HUES6 (cell line): ENCODE data around the gene SLC66A2.

Experiments
- H3K27ac ChIP-seq: 2 replicates; pipeline ENCODE4 v1.7.0; 2013; ENCODE audit warnings: low read depth, mild to moderate bottlenecking, low read length, inconsistent platforms
- H3K27me3 ChIP-seq: 2 replicates; pipeline ENCODE4 v1.6.1; 2013; ENCODE audit warnings: low read length; ENCODE audit not compliant: control insufficient read depth, insufficient read depth
- H3K36me3 ChIP-seq: 2 replicates; pipeline ENCODE4 v1.6.1; 2013; ENCODE audit warnings: low read length; ENCODE audit not compliant: control insufficient read depth, insufficient read depth
- H3K4me1 ChIP-seq: 2 replicates; pipeline ENCODE4 v1.6.1; 2013; ENCODE audit warnings: low read length; ENCODE audit not compliant: control insufficient read depth, insufficient read depth
- H3K4me3 ChIP-seq: 2 replicates; pipeline ENCODE4 v1.5.1; 2013; ENCODE audit warnings: low read depth, low read length
- H3K9ac ChIP-seq: one replicate; pipeline ENCODE4 v1.6.1; 2013; ENCODE audit warnings: mild to moderate bottlenecking, low read length
- H3K9me3 ChIP-seq: 2 replicates; pipeline ENCODE4 v1.6.1; 2013; ENCODE audit warnings: low read depth, low read length; ENCODE audit not compliant: control insufficient read depth, insufficient read depth

SLC66A2 gene

DNA sequence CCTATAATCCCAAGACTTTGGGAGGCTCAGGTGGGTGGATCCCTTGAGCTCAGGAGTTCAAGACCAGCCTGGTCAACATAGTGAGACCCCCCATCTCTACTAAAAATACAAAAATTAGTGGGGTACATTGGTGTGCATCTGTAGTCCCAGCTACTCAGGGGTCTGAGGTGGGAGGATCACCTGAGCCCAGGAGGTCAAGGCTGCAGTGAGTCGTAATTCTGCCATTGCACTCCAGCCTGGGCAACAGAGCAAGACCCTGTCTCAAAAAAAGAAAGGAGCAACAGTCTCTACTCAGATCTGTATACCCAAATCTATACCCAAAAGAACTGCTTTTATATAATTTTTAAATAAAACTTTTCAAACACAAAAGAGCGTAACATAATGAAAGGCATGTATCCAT lies 7.5 kb upstream of the SLC66A2 start:
- peaks cover 89% of the 10 kb centered on the region for H3K27me3 ChIP-seq
- H3K27ac ChIP-seq: no peak overlapping the region
- peaks cover 31% of the 10 kb centered on the region for H3K4me1 ChIP-seq
- no peak overlapping the region for H3K4me3 ChIP-seq
- no peaks in the 10 kb centered on the region for H3K36me3 ChIP-seq
- H3K9ac ChIP-seq: no peak overlapping the region
- no peaks in the 10 kb centered on the region for H3K9me3 ChIP-seq

DNA sequence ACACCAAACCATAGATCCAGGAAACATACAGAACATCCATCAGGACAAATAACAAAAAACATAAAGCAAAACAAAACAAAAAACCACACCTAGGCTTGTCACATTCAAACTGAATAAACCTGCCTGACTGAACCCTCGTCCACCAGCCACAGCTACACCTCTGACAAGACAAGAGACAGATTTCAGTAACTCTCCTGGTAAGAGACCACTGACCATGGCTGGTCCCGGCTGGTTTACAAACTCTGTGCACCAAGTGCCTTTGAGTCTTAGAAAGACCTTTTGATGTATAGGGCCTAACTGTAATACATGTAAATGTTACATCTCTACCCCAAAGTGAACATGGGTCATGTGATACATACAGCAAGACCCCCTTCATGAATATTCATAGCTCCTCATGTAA lies 4.8 kb upstream of the SLC66A2 start:
- peaks cover 24% of the 10 kb centered on the region for H3K4me1 ChIP-seq
- peaks cover 84% of the 10 kb centered on the region for H3K27me3 ChIP-seq
- H3K9ac ChIP-seq: no peak overlapping the region
- no peak overlapping the region for H3K27ac ChIP-seq
- H3K4me3 ChIP-seq: no peak overlapping the region
- H3K36me3 ChIP-seq: no peaks in the 10 kb centered on the region
- no peaks in the 10 kb centered on the region for H3K9me3 ChIP-seq

DNA sequence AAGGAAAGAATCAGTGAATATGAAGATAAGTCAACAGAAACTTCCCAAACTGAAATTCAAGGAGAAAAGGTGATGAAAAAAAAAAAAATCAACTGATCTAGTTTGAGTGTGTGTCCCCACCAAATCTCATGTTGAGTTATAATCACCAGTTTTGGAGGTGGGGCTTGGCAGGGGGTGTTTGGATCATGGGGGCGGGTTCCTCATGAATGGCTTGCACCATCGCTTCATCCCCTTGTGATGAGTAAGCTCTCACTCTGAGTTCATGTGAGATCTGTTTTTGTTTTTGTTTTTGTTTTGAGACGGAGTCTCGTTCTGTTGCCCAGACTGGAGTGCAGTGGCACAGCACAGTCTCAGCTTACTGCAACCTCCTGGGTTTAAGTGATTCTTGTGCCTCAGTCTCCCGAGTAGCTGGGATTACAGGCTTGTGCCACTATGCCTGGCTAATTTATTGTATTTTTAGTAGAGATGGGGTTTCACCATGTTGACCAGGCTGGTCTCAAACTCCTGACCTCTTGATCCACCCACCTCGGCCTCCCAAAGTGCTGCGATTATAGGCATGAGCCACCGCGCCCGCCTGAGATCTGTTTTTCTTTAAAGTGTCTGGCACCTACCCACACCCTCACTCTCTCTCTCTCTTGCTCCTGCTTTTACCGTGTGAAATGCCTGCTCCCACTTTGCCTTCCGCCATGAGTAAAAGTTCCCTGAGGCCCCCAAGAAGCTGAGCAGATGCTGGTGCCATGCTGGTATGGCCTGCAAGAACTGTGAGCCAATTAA lies 4.0 kb upstream of the SLC66A2 start:
- Histone ChIP-seq H3K27ac (no peak overlapping the region), H3K27me3 (peaks cover 80% of the 10 kb centered on the region), H3K9me3 (no peaks in the 10 kb centered on the region), H3K36me3 (no peaks in the 10 kb centered on the region), H3K4me3 (no peak overlapping the region), H3K9ac (no peak overlapping the region), H3K4me1 (peaks cover 18% of the 10 kb centered on the region)

DNA sequence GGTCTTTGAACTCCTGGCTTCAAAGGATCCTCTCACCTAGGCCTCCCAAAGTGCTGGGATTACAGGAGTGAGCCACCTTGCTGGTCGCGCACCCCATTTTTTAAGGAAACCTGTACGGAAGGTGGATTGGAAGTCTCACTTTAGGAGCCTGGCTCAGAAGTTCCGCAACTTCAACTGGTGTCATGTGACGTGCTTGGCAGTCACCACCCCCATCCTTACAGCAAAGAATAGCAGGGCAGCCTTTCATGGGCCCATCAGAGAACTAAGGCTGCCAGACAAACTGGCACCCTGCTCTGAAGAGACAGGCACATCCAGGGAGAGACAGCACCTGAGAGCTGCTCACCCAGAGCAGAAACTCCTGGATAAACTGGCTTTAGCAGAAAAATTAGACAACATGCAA lies 3.3 kb upstream of the SLC66A2 start:
- no peaks in the 10 kb centered on the region for H3K36me3 ChIP-seq
- peaks cover 17% of the 10 kb centered on the region for H3K4me1 ChIP-seq
- no peak overlapping the region for H3K27ac ChIP-seq
- no peaks in the 10 kb centered on the region for H3K9me3 ChIP-seq
- peaks cover 80% of the 10 kb centered on the region for H3K27me3 ChIP-seq
- no peak overlapping the region for H3K4me3 ChIP-seq
- no peak overlapping the region for H3K9ac ChIP-seq

DNA sequence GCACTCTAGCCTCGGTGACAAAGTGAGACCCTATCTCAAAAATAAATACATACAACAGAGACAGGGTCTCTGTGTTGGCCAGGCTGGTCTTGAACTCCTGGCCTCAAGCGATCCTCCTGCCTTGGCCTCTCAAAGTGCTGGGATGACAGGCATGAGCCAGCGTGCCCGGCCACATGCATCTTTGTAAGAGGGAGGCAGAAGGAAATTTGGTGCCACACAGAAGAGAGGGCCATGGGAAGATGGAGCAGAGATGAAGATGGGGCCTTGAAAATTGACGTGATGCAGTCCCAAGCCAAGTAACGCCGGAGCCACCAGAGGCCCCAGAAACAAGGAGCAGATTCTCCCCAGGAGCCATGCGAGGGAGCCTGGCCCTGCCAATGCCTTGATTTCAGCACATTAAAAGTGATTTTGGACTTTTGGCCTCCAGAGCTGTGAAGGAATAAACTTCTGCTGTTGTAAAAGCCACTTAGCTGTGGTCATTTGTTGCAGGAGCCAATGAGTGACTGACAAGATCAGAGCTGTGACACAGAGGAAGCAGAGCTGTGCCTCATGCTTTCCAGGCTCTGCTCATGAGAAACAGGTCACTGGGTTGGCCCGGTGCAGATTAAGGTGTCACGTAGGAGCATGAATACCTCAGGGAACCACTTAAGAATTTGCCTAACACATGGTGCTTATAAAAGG lies 2.7 kb upstream of the SLC66A2 start:
- H3K27ac ChIP-seq: no peak overlapping the region

DNA sequence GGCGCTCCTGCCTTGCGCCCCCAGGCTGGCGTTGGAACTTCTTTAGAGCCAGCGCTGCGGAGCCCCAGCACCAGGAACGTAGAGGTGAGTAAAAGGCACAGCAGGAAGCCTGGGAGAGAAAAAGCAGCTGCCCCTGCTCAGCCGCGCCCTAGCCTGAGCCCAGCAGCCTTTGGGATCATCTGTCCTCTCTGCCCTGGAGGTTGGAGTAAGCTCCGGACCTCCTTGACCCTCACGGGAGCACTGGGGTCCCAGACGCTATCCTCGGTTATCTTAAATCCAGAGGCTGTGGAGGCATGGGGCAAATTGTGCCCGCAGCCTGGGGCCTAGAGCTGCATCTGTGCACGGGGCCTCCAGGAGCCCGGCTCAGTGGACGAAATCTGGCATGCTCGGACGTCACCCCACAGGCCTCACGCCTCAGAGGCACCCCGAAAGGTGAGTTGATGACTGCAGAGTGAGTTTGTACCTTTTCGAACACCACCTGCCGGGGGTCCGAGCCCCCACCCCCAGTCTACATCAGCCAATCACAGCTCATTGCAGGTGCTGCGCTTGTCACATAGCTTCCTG lies 1.6 kb upstream of the SLC66A2 start:
- no peaks in the 10 kb centered on the region for H3K36me3 ChIP-seq
- peaks cover 11% of the 10 kb centered on the region for H3K4me1 ChIP-seq
- H3K9ac ChIP-seq: no peak overlapping the region
- H3K9me3 ChIP-seq: no peaks in the 10 kb centered on the region
- H3K27ac ChIP-seq: no peak overlapping the region
- H3K4me3 ChIP-seq: peak overlapping the region; percentile 54
- H3K27me3 ChIP-seq: peaks cover 67% of the 10 kb centered on the region

More for the DNA sequence above, 2.7 kb upstream of the SLC66A2 start:
- Histone ChIP-seq H3K36me3 (no peaks in the 10 kb centered on the region), H3K9me3 (no peaks in the 10 kb centered on the region), H3K4me3 (no peak overlapping the region), H3K9ac (no peak overlapping the region), H3K27me3 (peaks cover 77% of the 10 kb centered on the region), H3K4me1 (peaks cover 11% of the 10 kb centered on the region)

DNA sequence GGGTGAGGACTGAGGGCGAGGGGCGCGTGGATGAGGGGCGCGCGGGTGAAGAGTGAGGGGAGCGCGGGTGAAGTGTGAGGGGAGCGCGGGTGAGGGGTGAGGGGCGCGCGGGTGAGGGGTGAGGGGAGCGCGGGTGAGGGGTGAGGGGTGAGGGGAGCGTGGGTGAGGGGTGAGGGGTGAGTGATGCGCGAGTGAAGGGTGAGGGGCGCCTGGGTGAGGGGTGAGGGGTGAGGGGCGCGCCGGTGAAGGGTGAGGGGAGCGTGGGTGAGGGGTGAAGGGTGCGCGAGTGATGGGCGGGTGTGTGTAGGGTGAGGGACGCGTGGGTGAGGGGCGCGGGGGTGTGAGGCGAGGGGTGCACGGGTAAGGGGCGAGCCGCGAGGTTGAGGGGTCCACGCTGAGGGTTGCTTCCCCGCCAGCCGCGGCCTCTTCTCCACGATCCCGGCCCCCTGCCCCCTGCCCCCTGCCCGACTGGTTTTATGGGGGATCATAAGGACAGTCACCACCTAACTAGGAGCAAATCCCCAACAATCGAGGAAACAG lies 1.1 kb upstream of the SLC66A2 start:
- H3K27ac ChIP-seq: no peak overlapping the region

DNA sequence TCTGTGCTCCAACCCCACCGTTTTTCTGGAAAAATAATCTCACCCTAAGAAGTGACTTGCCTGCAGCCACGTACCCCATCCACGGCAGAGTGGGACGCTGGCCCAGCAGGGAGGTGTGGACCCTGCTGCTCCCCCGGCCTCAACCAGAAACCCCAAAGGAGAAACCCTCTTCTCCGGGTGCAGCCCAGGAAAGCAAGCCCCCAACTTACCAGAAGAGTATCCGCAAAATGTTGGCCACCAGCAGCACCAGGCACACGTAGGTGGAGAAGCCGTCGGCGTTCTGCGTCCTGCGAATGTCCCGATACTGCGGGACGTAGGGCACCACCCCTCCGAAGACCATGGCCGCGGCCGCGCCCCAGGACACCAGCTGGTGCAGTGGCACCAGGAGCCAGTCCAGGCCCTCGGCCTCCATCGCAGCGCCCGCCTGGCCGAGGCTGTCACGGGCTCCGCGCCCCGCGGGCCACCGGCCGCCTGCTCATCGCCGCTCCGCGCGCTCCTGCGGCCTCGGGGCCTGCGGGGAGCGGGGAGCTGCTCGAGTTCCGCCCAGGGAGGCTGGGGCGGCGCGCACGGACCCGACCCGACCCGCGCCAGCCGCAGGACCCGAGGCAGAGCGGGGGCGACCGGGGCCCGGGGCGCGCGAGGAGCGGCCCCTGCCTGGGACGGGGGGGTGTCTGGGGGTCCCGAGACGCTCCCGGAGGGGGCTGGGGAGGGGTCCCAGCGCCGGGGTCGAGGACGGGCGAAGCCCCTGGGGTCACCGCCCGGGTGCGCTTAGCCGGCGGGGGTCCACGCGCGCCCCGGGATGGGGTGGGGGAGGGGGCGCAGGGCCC lies 725 bp downstream of the SLC66A2 start:
- H3K27me3 ChIP-seq: peaks cover 54% of the 10 kb centered on the region
- H3K9ac ChIP-seq: no peak overlapping the region
- peak overlapping the region; percentile 64 for H3K4me3 ChIP-seq
- H3K4me1 ChIP-seq: peaks cover 11% of the 10 kb centered on the region
- H3K27ac ChIP-seq: no peak overlapping the region
- H3K9me3 ChIP-seq: no peaks in the 10 kb centered on the region
- no peaks in the 10 kb centered on the region for H3K36me3 ChIP-seq

More for the DNA sequence above, 1.1 kb upstream of the SLC66A2 start:
- Histone ChIP-seq H3K27me3 (peaks cover 67% of the 10 kb centered on the region), H3K4me3 (peak overlapping the region; percentile 54), H3K36me3 (no peaks in the 10 kb centered on the region), H3K9me3 (no peaks in the 10 kb centered on the region), H3K9ac (peak overlapping the region; percentile 5), H3K4me1 (peaks cover 11% of the 10 kb centered on the region)

DNA sequence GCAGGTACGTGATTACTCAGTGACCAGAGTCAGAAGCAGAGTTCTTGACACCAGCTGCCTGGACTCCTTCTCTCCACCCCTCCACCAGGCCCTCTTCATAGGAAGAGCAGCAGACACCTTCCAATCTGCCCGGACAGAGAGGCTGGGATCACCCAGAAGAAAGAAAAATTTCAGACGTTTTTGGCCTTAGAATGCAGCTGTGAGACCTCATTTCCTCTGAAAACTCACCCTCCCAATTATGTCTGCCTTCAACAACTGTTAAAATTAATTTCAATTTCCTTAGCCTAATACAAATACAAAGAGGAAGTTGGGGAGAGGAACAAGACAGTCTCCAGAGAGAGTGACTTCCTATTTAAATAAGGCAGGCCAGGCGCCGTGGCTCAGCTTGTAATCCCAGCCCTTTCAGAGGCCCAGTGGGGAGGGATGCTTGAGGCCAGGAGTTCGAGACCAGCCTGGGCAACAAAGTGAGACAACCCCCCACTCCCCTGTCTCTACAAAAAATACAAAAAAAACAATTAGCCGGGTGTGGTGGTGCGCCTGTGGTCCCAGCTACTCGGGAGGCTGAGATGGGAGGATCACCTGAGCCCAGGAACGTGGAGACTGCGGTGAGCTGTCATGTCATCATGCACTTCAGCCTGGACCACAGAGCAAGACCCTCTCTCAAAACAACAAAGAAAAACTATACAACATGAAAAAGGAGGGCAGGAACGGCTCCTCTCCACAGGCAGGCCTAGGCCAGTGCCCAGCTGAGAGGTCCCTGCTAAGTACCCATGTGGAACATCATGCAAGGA lies 1.6 kb downstream of the SLC66A2 start:
- H3K36me3 ChIP-seq: no peaks in the 10 kb centered on the region
- no peak overlapping the region for H3K9ac ChIP-seq
- no peaks in the 10 kb centered on the region for H3K9me3 ChIP-seq
- peak overlapping the region; percentile 64; the same call in 1 of the 2 replicates for H3K4me3 ChIP-seq
- peaks cover 45% of the 10 kb centered on the region for H3K27me3 ChIP-seq
- no peak overlapping the region for H3K27ac ChIP-seq
- H3K4me1 ChIP-seq: peaks cover 14% of the 10 kb centered on the region
